ENCODE results near the gene FAM98A.

GRCh38 chr2:33628031-33628827, 29.1 kb upstream of the FAM98A start:
- TF ChIP-seq CTCF (IDR thresholded peaks at IDR 0.05) (no peak), POLR2A (IDR thresholded peaks at IDR 0.05) (no peak)

All from breast epithelium (tissue), 3 donors.